Superior temporal gyrus (tissue), 1 donor: ENCODE measurements around the gene E2F3.

Experiments used
- DNase-seq: peaks from one replicate; pipeline ENCODE4 v3.0.0-alpha.2; 2016; ENCODE audit errors: extremely low spot score

Gene E2F3

GRCh38 chr6:20533746-20534294 lies 132.1 kb downstream of the E2F3 start:
- no peak for DNase-seq

GRCh38 chr6:20534295-20535262 lies 132.9 kb downstream of the E2F3 start, which contains the start of gene CDKAL1:
Gene CDKAL1, plus strand, starts transcription at chr6:20534457. Its CDS starts 11,894 bp downstream, at chr6:20546351.
- peak; percentile 98 for DNase-seq

GRCh38 chr6:20538131-20538662 lies 136.5 kb downstream of the E2F3 start:
- no peak for DNase-seq

- DNase-seq = no peak
Measured at GRCh38 chr6:20538907-20539306, 137.2 kb downstream of the E2F3 start.

GRCh38 chr6:20539387-20539786 lies 137.7 kb downstream of the E2F3 start:
- no peak for DNase-seq

- DNase-seq = no peak
Measured at GRCh38 chr6:20540683-20541082, 139.0 kb downstream of the E2F3 start.

- no peak for DNase-seq
Measured at GRCh38 chr6:20541382-20541781, 139.7 kb downstream of the E2F3 start.

- no peak for DNase-seq
Measured at GRCh38 chr6:20542927-20543602, 141.4 kb downstream of the E2F3 start.
